NT2/D1 (cell line): ENCODE results near the gene RBM47.

Experiments used
- DNase-seq: peaks from one replicate; pipeline ENCODE4 v3.0.0-alpha.2; 2011; ENCODE audit warnings: low read depth, low spot score
- H3K27me3 ChIP-seq: 2 replicates; pipeline ENCODE4 v1.6.0; 2011; ENCODE audit warnings: mild to moderate bottlenecking; ENCODE audit not compliant: insufficient read length, insufficient read depth
- H3K36me3 ChIP-seq: 2 replicates; pipeline ENCODE4 v1.6.1; 2011; ENCODE audit warnings: mild to moderate bottlenecking, low read length, mixed read lengths; ENCODE audit not compliant: insufficient read depth, insufficient read length
- H3K4me1 ChIP-seq: 2 replicates; pipeline ENCODE4 v1.5.1; 2011; ENCODE audit not compliant: insufficient read depth, insufficient read length
- H3K4me3 ChIP-seq: 2 replicates; pipeline ENCODE4 v1.5.1; 2011; ENCODE audit warnings: low read depth; ENCODE audit not compliant: insufficient read length
- H3K9ac ChIP-seq: 2 replicates; pipeline ENCODE4 v1.6.0; 2011; ENCODE audit warnings: low read depth; ENCODE audit not compliant: insufficient read length
- H3K9me3 ChIP-seq: 2 replicates; pipeline ENCODE4 v1.5.1; 2011; ENCODE audit warnings: mild to moderate bottlenecking, low read length; ENCODE audit not compliant: insufficient read depth
- SUZ12 ChIP-seq: IDR thresholded peaks from 2 replicates; pipeline ENCODE4 v1.6.1; 2011; ENCODE audit not compliant: insufficient read length, insufficient read depth; ENCODE audit errors: extremely low read depth
- YY1 ChIP-seq: IDR thresholded peaks from 2 replicates; pipeline ENCODE4 v1.6.1; 2011; ENCODE audit not compliant: insufficient read length, insufficient read depth
- ZNF274 ChIP-seq: IDR thresholded peaks from 2 replicates; pipeline ENCODE4 v1.6.1; 2011; ENCODE audit warnings: mild to moderate bottlenecking, low read depth, low read length

RBM47 gene

GRCh38 chr4:40423735-40424134, 205.9 kb downstream of the RBM47 start:
- Histone ChIP-seq H3K4me3 (no peak overlapping the region), H3K27me3 (no peaks in the 10 kb centered on the region), H3K9me3 (0 out of 2 replicates have a peak, but pooled peaks cover 4% of the 10 kb centered on the region), H3K4me1 (no peaks in the 10 kb centered on the region), H3K9ac (no peak overlapping the region), H3K36me3 (peaks cover 8% of the 10 kb centered on the region)
- TF ChIP-seq ZNF274 (no peak), SUZ12 (no peak), YY1 (no peak)
- DNase-seq: no peak

GRCh38 chr4:40421839-40422708, 207.6 kb downstream of the RBM47 start:
- no peak for DNase-seq
- no peak for TF ChIP-seq SUZ12
- TF ChIP-seq ZNF274: no peak
- TF ChIP-seq YY1: no peak
- H3K9ac ChIP-seq: no peak overlapping the region
- no peaks in the 10 kb centered on the region for H3K4me1 ChIP-seq
- 0 out of 2 replicates have a peak, but pooled peaks cover 5% of the 10 kb centered on the region for H3K9me3 ChIP-seq
- peaks cover 8% of the 10 kb centered on the region for H3K36me3 ChIP-seq
- H3K4me3 ChIP-seq: no peak overlapping the region
- H3K27me3 ChIP-seq: no peaks in the 10 kb centered on the region

- no peak for DNase-seq
- TF ChIP-seq SUZ12 (no peak), ZNF274 (no peak), YY1 (no peak)
- Histone ChIP-seq H3K36me3 (no peaks in the 10 kb centered on the region), H3K9ac (no peak overlapping the region), H3K27me3 (no peaks in the 10 kb centered on the region), H3K9me3 (0 out of 2 replicates have a peak, but pooled peaks cover 5% of the 10 kb centered on the region), H3K4me3 (no peak overlapping the region), H3K4me1 (no peaks in the 10 kb centered on the region)
Measured at GRCh38 chr4:40419231-40419912, 210.3 kb downstream of the RBM47 start.

GRCh38 chr4:40418430-40419230, 211.0 kb downstream of the RBM47 start:
- H3K4me3 ChIP-seq: no peak overlapping the region
- H3K9me3 ChIP-seq: 0 out of 2 replicates have a peak, but pooled peaks cover 5% of the 10 kb centered on the region
- TF ChIP-seq SUZ12 (no peak), ZNF274 (no peak), YY1 (no peak)
- no peaks in the 10 kb centered on the region for H3K36me3 ChIP-seq
- H3K9ac ChIP-seq: no peak overlapping the region
- H3K4me1 ChIP-seq: no peaks in the 10 kb centered on the region
- no peaks in the 10 kb centered on the region for H3K27me3 ChIP-seq
- DNase-seq: no peak

- TF ChIP-seq SUZ12 (no peak), ZNF274 (no peak), YY1 (no peak)
- Histone ChIP-seq H3K9me3 (0 out of 2 replicates have a peak, but pooled peaks cover 5% of the 10 kb centered on the region), H3K36me3 (no peaks in the 10 kb centered on the region), H3K4me1 (no peaks in the 10 kb centered on the region), H3K27me3 (no peaks in the 10 kb centered on the region), H3K4me3 (no peak overlapping the region), H3K9ac (no peak overlapping the region)
- DNase-seq: no peak
Measured at GRCh38 chr4:40417941-40418340, 211.7 kb downstream of the RBM47 start.

- Histone ChIP-seq H3K36me3 (no peaks in the 10 kb centered on the region), H3K4me3 (no peak overlapping the region), H3K9ac (no peak overlapping the region), H3K27me3 (no peaks in the 10 kb centered on the region), H3K4me1 (peaks cover 1% of the 10 kb centered on the region), H3K9me3 (0 out of 2 replicates have a peak, but pooled peaks cover 5% of the 10 kb centered on the region)
- no peak for DNase-seq
- no peak for TF ChIP-seq SUZ12
Measured at GRCh38 chr4:40414673-40415072, 215.0 kb downstream of the RBM47 start.
